ENCODE measurements around the gene DOK7.

DOK7 gene

DNA sequence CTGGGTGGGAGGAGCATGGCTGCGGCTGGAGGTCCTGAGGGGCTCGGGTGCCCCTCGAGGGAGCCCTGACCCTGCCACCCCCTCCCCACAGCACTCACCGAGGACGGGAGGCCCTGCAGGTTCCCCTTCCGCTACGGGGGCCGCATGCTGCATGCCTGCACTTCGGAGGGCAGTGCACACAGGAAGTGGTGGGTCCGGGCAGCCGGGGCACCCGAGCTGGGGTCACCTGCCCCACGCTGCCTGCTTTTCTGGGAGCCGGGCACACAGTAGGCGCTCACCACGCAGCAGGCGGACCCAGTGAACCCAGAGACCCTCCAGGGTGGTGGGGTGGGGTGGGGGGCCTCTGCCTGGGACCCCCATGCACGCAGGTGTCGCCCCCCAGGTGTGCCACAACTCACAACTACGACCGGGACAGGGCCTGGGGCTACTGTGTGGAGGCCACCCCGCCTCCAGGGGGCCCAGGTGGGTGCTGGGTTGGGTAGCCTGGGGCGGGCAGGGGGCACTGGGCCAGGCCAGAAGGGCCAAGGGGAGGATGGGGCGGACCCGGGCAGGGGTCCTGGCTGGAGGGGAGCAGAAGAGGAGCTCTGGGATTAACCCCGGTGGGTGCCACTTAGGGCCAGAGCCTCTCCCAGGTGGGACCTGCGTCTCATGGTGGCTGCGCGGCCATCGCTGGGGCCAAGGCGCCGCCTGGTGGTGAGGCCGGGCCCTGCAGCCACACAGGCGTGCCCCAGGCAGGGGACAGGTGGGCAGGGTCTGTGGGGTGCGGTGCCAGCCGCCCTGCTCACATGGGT, 20.0 kb upstream of the DOK7 start:
- Histone ChIP-seq H3K4me1 (ENCODE audit: control insufficient read depth, insufficient read depth, low read length) (no peaks in the 10 kb centered on the region), H3K9ac (ENCODE audit: low read length) (no peak overlapping the region), H3K27me3 (ENCODE audit: control insufficient read depth, insufficient read depth, low read length) (no peaks in the 10 kb centered on the region), H3K4me3 (ENCODE audit: low read depth, low read length) (no peak overlapping the region), H3K9me3 (ENCODE audit: control insufficient read depth, insufficient read depth, low read depth, low read length) (no peaks in the 10 kb centered on the region), H3K36me3 (ENCODE audit: control insufficient read depth, insufficient read depth, low read length) (no peaks in the 10 kb centered on the region), H3K27ac (ENCODE audit: low read depth, low read length) (no peak overlapping the region)

DNA sequence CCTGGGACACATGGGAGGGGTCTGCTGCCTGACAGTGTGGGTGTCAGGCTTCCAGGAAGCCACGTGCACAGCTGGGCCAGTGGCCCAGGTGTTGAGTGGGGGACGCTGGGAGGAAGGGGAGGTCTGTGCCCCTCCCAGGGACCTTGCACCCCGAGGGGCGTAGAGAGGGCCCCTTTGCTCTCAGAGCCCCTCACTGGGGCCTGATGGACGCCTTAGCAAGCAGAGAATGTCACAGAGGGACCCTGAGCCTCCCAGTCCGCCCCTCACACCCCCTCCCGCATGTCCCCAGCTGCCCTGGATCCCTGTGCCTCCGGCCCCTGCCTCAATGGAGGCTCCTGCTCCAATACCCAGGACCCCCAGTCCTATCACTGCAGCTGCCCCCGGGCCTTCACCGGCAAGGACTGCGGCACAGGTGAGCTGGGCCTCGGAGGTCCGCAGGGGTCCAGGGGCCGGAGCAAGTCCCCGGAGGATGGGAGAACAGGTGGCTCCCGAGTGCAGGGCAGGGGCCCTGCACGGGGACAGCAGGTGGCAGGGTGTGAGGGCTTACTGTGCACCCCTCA, 19.3 kb upstream of the DOK7 start:
- Histone ChIP-seq H3K27ac (ENCODE audit: low read depth, low read length) (no peak overlapping the region), H3K9me3 (ENCODE audit: control insufficient read depth, insufficient read depth, low read depth, low read length) (no peaks in the 10 kb centered on the region), H3K9ac (ENCODE audit: low read length) (no peak overlapping the region), H3K4me1 (ENCODE audit: control insufficient read depth, insufficient read depth, low read length) (no peaks in the 10 kb centered on the region), H3K4me3 (ENCODE audit: low read depth, low read length) (no peak overlapping the region), H3K36me3 (ENCODE audit: control insufficient read depth, insufficient read depth, low read length) (no peaks in the 10 kb centered on the region), H3K27me3 (ENCODE audit: control insufficient read depth, insufficient read depth, low read length) (no peaks in the 10 kb centered on the region)

DNA sequence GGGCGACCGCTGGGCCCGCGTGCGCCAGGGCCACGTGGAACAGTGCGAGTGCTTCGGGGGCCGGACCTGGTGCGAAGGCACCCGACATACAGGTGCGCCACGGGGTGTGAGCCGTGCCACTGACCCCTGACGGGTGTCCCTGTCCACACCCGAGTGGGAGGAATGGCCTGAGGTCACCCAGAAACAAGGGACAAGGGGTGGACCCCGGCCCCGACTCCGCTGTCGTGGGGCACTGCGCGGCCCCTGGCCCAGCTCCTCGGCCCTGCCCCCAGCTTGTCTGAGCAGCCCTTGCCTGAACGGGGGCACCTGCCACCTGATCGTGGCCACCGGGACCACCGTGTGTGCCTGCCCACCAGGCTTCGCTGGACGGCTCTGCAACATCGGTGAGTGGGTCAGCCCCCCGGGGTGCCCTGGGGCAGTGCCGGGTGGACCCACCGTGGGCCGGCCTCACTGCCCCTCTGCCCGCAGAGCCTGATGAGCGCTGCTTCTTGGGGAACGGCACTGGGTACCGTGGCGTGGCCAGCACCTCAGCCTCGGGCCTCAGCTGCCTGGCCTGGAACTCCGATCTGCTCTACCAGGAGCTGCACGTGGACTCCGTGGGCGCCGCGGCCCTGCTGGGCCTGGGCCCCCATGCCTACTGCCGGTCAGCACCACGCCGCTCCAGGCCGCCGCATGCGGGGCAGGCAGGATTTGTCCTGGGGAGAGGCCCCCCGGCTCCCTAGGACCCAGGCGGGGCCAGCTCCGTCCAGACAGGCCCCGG, 18.6 kb upstream of the DOK7 start:
- Histone ChIP-seq H3K36me3 (ENCODE audit: control insufficient read depth, insufficient read depth, low read length) (no peaks in the 10 kb centered on the region), H3K4me1 (ENCODE audit: control insufficient read depth, insufficient read depth, low read length) (no peaks in the 10 kb centered on the region), H3K9ac (ENCODE audit: low read length) (no peak overlapping the region), H3K27me3 (ENCODE audit: control insufficient read depth, insufficient read depth, low read length) (no peaks in the 10 kb centered on the region), H3K27ac (ENCODE audit: low read depth, low read length) (no peak overlapping the region), H3K4me3 (ENCODE audit: low read depth, low read length) (no peak overlapping the region), H3K9me3 (ENCODE audit: control insufficient read depth, insufficient read depth, low read depth, low read length) (no peaks in the 10 kb centered on the region)

DNA sequence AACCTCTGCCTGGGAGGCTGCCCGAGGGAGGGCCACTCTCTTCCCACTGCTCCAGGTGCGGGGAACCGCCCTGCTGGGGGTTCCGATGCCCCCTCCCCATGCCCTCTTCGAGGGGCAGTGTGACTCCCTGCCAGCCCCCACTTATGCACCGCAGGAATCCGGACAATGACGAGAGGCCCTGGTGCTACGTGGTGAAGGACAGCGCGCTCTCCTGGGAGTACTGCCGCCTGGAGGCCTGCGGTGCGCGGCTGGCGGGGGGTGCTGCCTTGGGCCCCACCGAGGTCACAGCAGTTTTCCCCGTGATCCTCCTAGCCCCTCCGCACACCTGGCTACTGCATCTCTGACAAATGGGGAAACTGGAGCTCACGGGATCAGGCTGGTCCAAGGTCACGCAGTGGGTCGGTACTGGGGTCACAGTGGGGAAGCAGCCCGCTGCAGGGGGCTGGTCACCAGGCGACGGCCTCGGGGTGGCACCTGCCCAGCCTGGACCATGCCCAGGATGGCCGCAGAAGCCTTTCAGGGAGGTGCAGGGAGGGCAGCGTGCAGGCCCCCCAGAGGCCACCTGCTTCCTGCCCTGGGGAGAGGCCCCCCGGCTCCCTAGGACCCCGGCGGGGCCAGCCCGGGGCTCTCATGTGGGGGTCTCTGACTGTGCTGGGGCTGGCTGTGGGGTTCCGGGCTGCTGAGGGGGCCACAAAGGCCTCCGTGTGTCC, 17.8 kb upstream of the DOK7 start:
- no peak overlapping the region for H3K27ac ChIP-seq (ENCODE audit: low read depth, low read length)
- H3K9ac ChIP-seq (ENCODE audit: low read length) = no peak overlapping the region
- no peaks in the 10 kb centered on the region for H3K9me3 ChIP-seq (ENCODE audit: control insufficient read depth, insufficient read depth, low read depth, low read length)
- no peaks in the 10 kb centered on the region for H3K27me3 ChIP-seq (ENCODE audit: control insufficient read depth, insufficient read depth, low read length)
- H3K4me1 ChIP-seq (ENCODE audit: control insufficient read depth, insufficient read depth, low read length) = no peaks in the 10 kb centered on the region
- no peaks in the 10 kb centered on the region for H3K36me3 ChIP-seq (ENCODE audit: control insufficient read depth, insufficient read depth, low read length)
- H3K4me3 ChIP-seq (ENCODE audit: low read depth, low read length) = no peak overlapping the region

DNA sequence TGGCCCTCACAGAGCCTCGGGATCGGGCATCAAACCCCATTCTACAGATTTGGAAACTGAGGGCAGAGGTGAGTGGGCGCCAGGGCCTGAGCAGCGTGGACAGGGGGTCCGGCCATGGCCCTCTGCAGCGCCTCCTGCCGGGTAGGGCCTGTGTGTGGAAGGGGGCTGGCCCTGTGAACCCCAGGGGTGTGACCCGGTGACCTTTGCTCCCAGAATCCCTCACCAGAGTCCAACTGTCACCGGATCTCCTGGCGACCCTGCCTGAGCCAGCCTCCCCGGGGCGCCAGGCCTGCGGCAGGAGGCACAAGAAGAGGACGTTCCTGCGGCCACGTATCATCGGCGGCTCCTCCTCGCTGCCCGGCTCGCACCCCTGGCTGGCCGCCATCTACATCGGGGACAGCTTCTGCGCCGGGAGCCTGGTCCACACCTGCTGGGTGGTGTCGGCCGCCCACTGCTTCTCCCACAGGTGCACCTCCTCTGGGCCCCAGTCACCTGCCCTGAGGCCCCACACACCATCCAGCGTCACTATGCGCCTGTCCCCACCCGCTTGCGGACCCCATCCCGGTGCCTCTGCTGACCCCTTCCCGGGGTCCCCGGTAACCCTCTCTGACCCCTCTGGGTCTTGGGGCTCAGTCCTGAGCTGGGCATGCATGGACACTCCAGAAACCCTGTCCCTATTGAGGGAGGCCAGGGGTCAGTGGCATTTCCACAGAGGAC, 17.1 kb upstream of the DOK7 start:
- Histone ChIP-seq H3K9me3 (ENCODE audit: control insufficient read depth, insufficient read depth, low read depth, low read length) (no peaks in the 10 kb centered on the region), H3K4me1 (ENCODE audit: control insufficient read depth, insufficient read depth, low read length) (no peaks in the 10 kb centered on the region), H3K27ac (ENCODE audit: low read depth, low read length) (no peak overlapping the region), H3K4me3 (ENCODE audit: low read depth, low read length) (no peak overlapping the region), H3K27me3 (ENCODE audit: control insufficient read depth, insufficient read depth, low read length) (no peaks in the 10 kb centered on the region), H3K9ac (ENCODE audit: low read length) (no peak overlapping the region), H3K36me3 (ENCODE audit: control insufficient read depth, insufficient read depth, low read length) (no peaks in the 10 kb centered on the region)

DNA sequence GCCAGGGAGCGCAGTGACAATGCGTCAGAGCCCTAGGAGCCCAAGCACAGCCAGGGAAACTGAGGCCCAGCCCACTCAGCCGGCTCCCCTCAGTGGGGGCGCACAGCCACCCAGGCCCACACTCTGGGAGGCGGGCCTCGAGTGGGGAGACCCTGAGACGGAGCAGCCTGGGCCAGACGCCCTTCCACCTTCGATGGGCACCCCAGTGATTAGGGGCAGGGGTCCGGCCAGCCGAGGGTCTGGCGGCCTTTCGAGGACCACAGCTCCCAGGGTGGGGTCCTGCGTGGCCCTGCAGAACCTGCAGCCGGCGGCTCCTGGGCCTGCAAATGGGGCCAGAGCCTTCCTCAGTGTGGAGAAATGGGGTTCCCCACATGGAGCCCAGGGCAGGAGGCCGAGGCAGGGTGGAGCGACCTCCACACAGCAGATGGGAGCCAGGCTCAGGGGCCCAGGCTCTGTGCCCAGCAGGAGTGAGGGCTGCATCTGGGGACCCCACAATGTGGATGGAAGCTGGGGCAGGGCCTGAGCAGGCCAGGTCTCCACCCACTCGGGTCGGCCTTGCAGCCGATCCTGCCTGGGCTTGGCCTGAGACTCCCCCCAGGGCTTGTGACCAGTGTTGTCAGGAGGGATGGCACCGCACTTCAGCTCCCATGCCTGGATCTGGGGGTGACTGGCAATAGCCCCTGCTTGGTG, 16.3 kb upstream of the DOK7 start:
- no peak overlapping the region for H3K9ac ChIP-seq (ENCODE audit: low read length)
- no peaks in the 10 kb centered on the region for H3K9me3 ChIP-seq (ENCODE audit: control insufficient read depth, insufficient read depth, low read depth, low read length)
- no peak overlapping the region for H3K27ac ChIP-seq (ENCODE audit: low read depth, low read length)
- no peaks in the 10 kb centered on the region for H3K4me1 ChIP-seq (ENCODE audit: control insufficient read depth, insufficient read depth, low read length)
- H3K36me3 ChIP-seq (ENCODE audit: control insufficient read depth, insufficient read depth, low read length) = no peaks in the 10 kb centered on the region
- H3K4me3 ChIP-seq (ENCODE audit: low read depth, low read length) = no peak overlapping the region
- H3K27me3 ChIP-seq (ENCODE audit: control insufficient read depth, insufficient read depth, low read length) = no peaks in the 10 kb centered on the region

DNA sequence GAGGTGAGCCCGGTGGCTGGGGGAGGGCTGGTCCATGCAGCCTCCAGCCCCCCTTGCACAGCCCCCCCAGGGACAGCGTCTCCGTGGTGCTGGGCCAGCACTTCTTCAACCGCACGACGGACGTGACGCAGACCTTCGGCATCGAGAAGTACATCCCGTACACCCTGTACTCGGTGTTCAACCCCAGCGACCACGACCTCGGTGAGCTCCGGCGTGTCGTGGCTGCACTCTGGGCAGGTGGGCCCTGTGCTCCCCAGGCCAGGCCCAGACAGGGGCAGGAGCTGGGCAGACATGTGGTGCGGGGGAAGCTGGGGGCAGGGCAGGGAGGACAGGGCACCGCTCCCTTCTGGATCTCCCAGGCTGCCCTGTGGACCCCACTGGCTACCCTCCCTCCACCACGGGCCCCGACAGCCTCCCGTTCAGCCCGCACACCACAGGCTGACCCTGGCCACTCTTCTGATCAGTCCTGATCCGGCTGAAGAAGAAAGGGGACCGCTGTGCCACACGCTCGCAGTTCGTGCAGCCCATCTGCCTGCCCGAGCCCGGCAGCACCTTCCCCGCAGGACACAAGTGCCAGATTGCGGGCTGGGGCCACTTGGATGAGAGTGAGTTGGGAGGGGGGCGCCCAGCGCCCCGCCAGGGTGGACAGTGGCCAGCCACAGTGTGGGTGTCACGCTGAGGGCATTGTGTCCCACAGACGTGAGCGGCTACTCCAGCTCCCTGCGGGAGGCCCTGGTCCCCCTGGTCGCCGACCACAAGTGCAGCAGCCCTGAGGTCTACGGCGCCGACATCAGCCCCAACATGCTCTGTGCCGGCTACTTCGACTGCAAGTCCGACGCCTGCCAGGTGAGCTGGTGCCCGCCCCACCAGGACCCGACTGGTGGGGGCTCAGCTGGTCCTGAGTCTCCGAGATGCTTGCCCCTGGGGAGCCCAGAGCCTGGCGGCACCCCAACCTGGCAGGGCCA, 15.4 kb upstream of the DOK7 start:
- Histone ChIP-seq H3K36me3 (ENCODE audit: control insufficient read depth, insufficient read depth, low read length) (no peaks in the 10 kb centered on the region), H3K9ac (ENCODE audit: low read length) (no peak overlapping the region), H3K27ac (ENCODE audit: low read depth, low read length) (no peak overlapping the region), H3K4me3 (ENCODE audit: low read depth, low read length) (no peak overlapping the region), H3K4me1 (ENCODE audit: control insufficient read depth, insufficient read depth, low read length) (no peaks in the 10 kb centered on the region), H3K27me3 (ENCODE audit: control insufficient read depth, insufficient read depth, low read length) (0 out of 2 replicates have a peak, but pooled peaks cover 2% of the 10 kb centered on the region), H3K9me3 (ENCODE audit: control insufficient read depth, insufficient read depth, low read depth, low read length) (no peaks in the 10 kb centered on the region)

DNA sequence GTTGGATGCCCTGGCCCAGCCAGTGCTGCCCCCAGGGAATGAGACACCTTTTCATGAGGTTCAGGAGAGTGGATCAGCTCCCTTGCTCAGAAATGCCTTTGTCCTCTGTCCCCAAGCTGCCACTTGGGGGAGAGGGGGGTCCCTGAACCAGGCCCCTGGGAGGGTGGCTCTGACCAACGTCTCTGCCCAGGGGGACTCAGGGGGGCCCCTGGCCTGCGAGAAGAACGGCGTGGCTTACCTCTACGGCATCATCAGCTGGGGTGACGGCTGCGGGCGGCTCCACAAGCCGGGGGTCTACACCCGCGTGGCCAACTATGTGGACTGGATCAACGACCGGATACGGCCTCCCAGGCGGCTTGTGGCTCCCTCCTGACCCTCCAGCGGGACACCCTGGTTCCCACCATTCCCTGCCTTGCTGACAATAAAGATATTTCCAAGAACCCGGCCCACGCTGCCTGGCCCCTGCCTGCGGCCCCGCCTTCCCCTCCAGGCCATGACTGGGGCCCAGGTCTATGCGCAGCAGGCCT, 14.0 kb upstream of the DOK7 start:
- H3K27me3 ChIP-seq (ENCODE audit: control insufficient read depth, insufficient read depth, low read length) = 0 out of 2 replicates have a peak, but pooled peaks cover 2% of the 10 kb centered on the region
- H3K4me3 ChIP-seq (ENCODE audit: low read depth, low read length) = no peak overlapping the region
- H3K9ac ChIP-seq (ENCODE audit: low read length) = no peak overlapping the region
- no peak overlapping the region for H3K27ac ChIP-seq (ENCODE audit: low read depth, low read length)
- H3K4me1 ChIP-seq (ENCODE audit: control insufficient read depth, insufficient read depth, low read length) = no peaks in the 10 kb centered on the region
- no peaks in the 10 kb centered on the region for H3K36me3 ChIP-seq (ENCODE audit: control insufficient read depth, insufficient read depth, low read length)
- peaks cover 4% of the 10 kb centered on the region for H3K9me3 ChIP-seq (ENCODE audit: control insufficient read depth, insufficient read depth, low read depth, low read length)
